ENCODE data around the gene HCFC1.

Gene HCFC1

DNA sequence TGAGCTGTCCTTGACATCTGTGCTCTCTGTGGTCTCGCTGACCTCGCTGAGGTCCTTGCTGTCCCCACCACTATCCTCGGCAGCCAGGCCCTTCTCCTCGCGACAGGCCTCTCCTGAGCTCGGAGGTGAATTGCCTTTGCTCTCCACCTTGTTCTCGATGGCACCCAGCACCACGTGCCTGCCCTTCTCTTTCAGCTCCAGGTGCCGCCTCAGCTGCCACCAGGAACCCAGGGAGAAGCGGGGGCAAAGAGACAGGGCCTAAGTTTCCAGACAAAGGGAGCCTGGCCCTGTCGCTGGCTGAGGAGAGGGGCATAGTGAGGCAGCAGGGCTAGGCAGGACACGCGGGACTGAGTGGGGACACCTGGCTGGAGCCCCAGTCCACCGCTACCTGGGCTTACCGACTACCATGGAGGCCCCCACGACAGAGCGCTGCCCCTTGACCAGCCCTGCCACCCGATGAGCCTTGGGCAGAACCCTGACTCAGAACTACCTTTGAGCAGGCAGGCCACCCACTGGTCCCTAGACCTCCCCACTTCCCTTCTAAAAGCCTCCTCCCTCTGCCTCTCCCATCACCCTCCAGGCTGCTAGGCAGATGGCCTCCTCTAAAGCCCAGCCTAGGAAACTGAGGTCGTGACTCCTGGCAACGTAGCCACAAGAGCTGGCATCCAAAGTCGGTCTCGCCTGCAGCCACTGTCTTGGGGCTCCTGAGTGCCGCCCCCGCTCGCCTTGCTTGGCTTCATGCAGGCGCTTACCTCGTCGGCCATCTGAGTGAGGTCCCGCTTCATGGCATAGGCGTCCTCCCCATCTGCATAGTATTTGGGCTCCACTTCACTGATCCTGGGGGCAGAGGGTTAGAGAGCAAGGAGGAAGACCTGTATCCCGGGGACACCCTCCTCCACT lies 41.4 kb downstream of the HCFC1 start:
- no peak overlapping the region for H3K9ac ChIP-seq
- H3K27ac ChIP-seq = no peak overlapping the region
- H3K4me2 ChIP-seq (ENCODE audit: low read length) = no peak overlapping the region
- H3K79me2 ChIP-seq = no peaks in the 10 kb centered on the region
- no peaks in the 10 kb centered on the region for H3K36me3 ChIP-seq (ENCODE audit: control insufficient read depth, insufficient read depth, low read length)
- no peak overlapping the region for H3K4me3 ChIP-seq (ENCODE audit: low read depth, low read length)
- no peaks in the 10 kb centered on the region for H3K27me3 ChIP-seq (ENCODE audit: control insufficient read depth, insufficient read depth, low read length)
- no peaks in the 10 kb centered on the region for H3K9me3 ChIP-seq (ENCODE audit: control insufficient read depth, low read length)
- TF ChIP-seq, protein P1, sequence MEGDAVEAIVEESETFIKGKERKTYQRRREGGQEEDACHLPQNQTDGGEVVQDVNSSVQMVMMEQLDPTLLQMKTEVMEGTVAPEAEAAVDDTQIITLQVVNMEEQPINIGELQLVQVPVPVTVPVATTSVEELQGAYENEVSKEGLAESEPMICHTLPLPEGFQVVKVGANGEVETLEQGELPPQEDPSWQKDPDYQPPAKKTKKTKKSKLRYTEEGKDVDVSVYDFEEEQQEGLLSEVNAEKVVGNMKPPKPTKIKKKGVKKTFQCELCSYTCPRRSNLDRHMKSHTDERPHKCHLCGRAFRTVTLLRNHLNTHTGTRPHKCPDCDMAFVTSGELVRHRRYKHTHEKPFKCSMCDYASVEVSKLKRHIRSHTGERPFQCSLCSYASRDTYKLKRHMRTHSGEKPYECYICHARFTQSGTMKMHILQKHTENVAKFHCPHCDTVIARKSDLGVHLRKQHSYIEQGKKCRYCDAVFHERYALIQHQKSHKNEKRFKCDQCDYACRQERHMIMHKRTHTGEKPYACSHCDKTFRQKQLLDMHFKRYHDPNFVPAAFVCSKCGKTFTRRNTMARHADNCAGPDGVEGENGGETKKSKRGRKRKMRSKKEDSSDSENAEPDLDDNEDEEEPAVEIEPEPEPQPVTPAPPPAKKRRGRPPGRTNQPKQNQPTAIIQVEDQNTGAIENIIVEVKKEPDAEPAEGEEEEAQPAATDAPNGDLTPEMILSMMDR (IDR thresholded peaks at IDR 0.05) = no peak
- H3K4me1 ChIP-seq = peaks cover 12% of the 10 kb centered on the region
- H2AFZ ChIP-seq = no peak overlapping the region

GRCh38 chrX:153929576-153929975 lies 42.0 kb downstream of the HCFC1 start:
- H3K36me3 ChIP-seq (ENCODE audit: control insufficient read depth, insufficient read depth, low read length) = no peaks in the 10 kb centered on the region
- no peaks in the 10 kb centered on the region for H3K27me3 ChIP-seq (ENCODE audit: control insufficient read depth, insufficient read depth, low read length)
- H3K79me2 ChIP-seq = no peaks in the 10 kb centered on the region
- H2AFZ ChIP-seq = no peak overlapping the region
- no peak overlapping the region for H3K4me3 ChIP-seq (ENCODE audit: low read depth, low read length)
- TF ChIP-seq, protein P1 (IDR thresholded peaks at IDR 0.05) = no peak
- H3K27ac ChIP-seq = peak overlapping the region; percentile 11
- H3K4me2 ChIP-seq (ENCODE audit: low read length) = no peak overlapping the region
- no peak overlapping the region for H3K9ac ChIP-seq
- no peaks in the 10 kb centered on the region for H3K9me3 ChIP-seq (ENCODE audit: control insufficient read depth, low read length)
- peaks cover 12% of the 10 kb centered on the region for H3K4me1 ChIP-seq

GRCh38 chrX:153928846-153929245 lies 42.8 kb downstream of the HCFC1 start:
- H3K9ac ChIP-seq = no peak overlapping the region
- no peaks in the 10 kb centered on the region for H3K79me2 ChIP-seq
- H3K9me3 ChIP-seq (ENCODE audit: control insufficient read depth, low read length) = no peaks in the 10 kb centered on the region
- TF ChIP-seq, protein P1 (IDR thresholded peaks at IDR 0.05) = no peak
- no peaks in the 10 kb centered on the region for H3K36me3 ChIP-seq (ENCODE audit: control insufficient read depth, insufficient read depth, low read length)
- H3K27me3 ChIP-seq (ENCODE audit: control insufficient read depth, insufficient read depth, low read length) = no peaks in the 10 kb centered on the region
- H3K4me3 ChIP-seq (ENCODE audit: low read depth, low read length) = no peak overlapping the region
- no peak overlapping the region for H2AFZ ChIP-seq
- H3K4me2 ChIP-seq (ENCODE audit: low read length) = no peak overlapping the region
- H3K4me1 ChIP-seq = peaks cover 12% of the 10 kb centered on the region
- H3K27ac ChIP-seq = no peak overlapping the region

DNA sequence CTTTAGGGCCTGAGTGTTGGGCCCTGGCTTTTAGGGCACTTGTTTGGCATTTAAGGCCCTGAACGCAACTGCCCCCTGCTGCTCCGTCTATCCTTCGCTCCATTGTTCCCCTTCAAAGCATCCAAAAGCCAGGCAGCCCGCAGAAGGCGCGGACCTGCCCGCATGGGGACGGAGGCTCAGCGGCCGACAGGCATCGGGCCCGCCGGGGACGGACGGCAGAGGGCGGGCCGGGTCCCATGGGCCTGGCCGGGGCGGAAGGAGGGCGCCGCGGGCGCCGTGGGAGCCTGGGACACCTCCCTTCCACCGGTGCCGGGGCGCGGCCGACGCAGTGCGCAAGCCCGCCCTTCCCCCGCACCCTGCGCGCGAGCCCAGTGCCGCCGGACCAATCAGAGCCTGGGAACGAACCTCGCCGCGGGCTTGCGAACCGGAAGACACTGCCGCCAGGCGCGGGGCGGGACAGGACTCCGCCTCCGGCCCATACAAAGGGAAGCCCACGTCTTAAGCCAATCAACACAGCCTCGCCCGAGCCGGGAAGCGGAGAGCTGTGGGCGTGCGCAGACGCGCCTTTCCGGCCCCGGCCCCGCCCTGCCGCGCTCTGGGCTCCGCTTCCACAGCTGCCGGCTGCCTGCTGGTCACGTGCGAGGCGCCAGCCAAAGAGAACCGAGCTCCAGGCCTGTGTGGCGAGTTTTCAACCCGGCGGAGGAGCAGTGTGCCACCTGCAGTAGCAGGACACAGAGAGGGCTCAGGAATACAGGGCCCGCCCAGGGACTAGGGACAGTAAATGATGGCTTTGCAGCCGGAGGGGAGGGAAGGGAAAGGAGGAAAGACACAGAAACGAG lies 43.5 kb downstream of the HCFC1 start:
- no peaks in the 10 kb centered on the region for H3K79me2 ChIP-seq
- peak overlapping the region; percentile 79 for H3K4me2 ChIP-seq (ENCODE audit: low read length)
- H3K4me3 ChIP-seq (ENCODE audit: low read depth, low read length) = peak overlapping the region; percentile 73
- no peaks in the 10 kb centered on the region for H3K9me3 ChIP-seq (ENCODE audit: control insufficient read depth, low read length)
- no peaks in the 10 kb centered on the region for H3K27me3 ChIP-seq (ENCODE audit: control insufficient read depth, insufficient read depth, low read length)
- no peaks in the 10 kb centered on the region for H3K36me3 ChIP-seq (ENCODE audit: control insufficient read depth, insufficient read depth, low read length)
- no peak overlapping the region for H3K9ac ChIP-seq
- TF ChIP-seq, protein P1 (IDR thresholded peaks at IDR 0.05) = peak; percentile 28
- peak overlapping the region; percentile 99 for H3K27ac ChIP-seq
- H2AFZ ChIP-seq = peak overlapping the region; percentile 74
- H3K4me1 ChIP-seq = peaks cover 13% of the 10 kb centered on the region
